GM12872 (cell line): Measurements from ENCODE around the gene PAGR1.

ENCODE experiments used
- CTCF ChIP-seq: IDR thresholded peaks from 3 replicates; pipeline ENCODE4 v1.5.1; 2011; ENCODE audit warnings: low read depth, mild to moderate bottlenecking, low read length, moderate library complexity; ENCODE audit not compliant: insufficient read depth

PAGR1 gene

GRCh38 chr16:29777576-29778350 lies 38.2 kb upstream of the PAGR1 start, which contains the start of gene ZG16:
Gene ZG16 (plus strand): TSS chr16:29778256. CDS start chr16:29779267, 1,011 bp downstream.
- no peak for TF ChIP-seq CTCF

- no peak for TF ChIP-seq CTCF
Observed at GRCh38 chr16:29779474-29779873, 36.5 kb upstream of the PAGR1 start.

- TF ChIP-seq CTCF, result no peak
Observed at GRCh38 chr16:29784157-29784556, 31.8 kb upstream of the PAGR1 start.

GRCh38 chr16:29784901-29785500 lies 31.0 kb upstream of the PAGR1 start:
- peak; percentile 86 for TF ChIP-seq CTCF

GRCh38 chr16:29789775-29790182 lies 26.2 kb upstream of the PAGR1 start:
- TF ChIP-seq CTCF, result no peak

- peak; percentile 84 for TF ChIP-seq CTCF
Observed at GRCh38 chr16:29790183-29790948, 25.6 kb upstream of the PAGR1 start, which contains the start of gene KIF22. Gene KIF22 (plus strand): TSS chr16:29790751. CDS start chr16:29790760, 9 bp downstream.
